ENCODE results near the gene TIMM8B.
"Not testable (repeated sequence)": the region's sequence is repeated elsewhere in the genome, so short reads cannot be mapped to it uniquely, and the experiment has no call there.

The TIMM8B gene

GRCh38 chr11:112048256-112048655, 38.3 kb downstream of the TIMM8B start:
- H3K9ac ChIP-seq (ENCODE audit: low read depth, low read length); H3K9me3 ChIP-seq (ENCODE audit: control insufficient read depth, insufficient read depth, low read length); H3K4me1 ChIP-seq (ENCODE audit: insufficient read depth, low read length); H3K36me3 ChIP-seq (ENCODE audit: insufficient read depth, low read length): not testable (repeated sequence)

GRCh38 chr11:112046647-112047046, 39.9 kb downstream of the TIMM8B start:
- not testable (repeated sequence) for H3K4me1 ChIP-seq (ENCODE audit: insufficient read depth, low read length); H3K9me3 ChIP-seq (ENCODE audit: control insufficient read depth, insufficient read depth, low read length); H3K9ac ChIP-seq (ENCODE audit: low read depth, low read length)
- peaks cover 12% of the 10 kb centered on the region for H3K36me3 ChIP-seq (ENCODE audit: insufficient read depth, low read length)

DNA sequence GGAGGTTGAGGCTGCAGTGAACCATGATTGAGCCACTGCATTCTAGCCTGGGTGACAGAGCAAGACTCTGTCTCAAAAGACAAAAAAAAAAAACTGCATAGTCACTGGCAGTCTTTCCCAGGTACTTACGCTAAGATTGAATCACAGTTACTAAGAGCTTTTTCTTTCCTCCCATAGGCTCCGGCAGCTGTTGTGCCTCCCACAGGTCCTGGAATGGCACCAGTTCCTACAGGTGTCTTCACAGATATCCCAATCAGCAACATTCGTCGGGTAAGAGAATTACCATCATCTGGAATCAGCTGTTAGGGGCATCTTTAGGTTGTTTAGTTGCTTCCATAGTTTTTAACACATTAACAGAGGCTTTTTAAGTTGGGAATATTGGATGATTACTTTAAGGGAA, 41.6 kb downstream of the TIMM8B start:
- no peak overlapping the region for H3K9ac ChIP-seq (ENCODE audit: low read depth, low read length)
- peaks cover 12% of the 10 kb centered on the region for H3K36me3 ChIP-seq (ENCODE audit: insufficient read depth, low read length)
- H3K9me3 ChIP-seq (ENCODE audit: control insufficient read depth, insufficient read depth, low read length) = no peaks in the 10 kb centered on the region
- no peaks in the 10 kb centered on the region for H3K4me1 ChIP-seq (ENCODE audit: insufficient read depth, low read length)

- Histone ChIP-seq H3K9me3 (ENCODE audit: control insufficient read depth, insufficient read depth, low read length) (no peaks in the 10 kb centered on the region), H3K36me3 (ENCODE audit: insufficient read depth, low read length) (peaks cover 12% of the 10 kb centered on the region), H3K9ac (ENCODE audit: low read depth, low read length) (no peak overlapping the region), H3K4me1 (ENCODE audit: insufficient read depth, low read length) (no peaks in the 10 kb centered on the region)
Measured at GRCh38 chr11:112042961-112043304, 43.6 kb downstream of the TIMM8B start.

DNA sequence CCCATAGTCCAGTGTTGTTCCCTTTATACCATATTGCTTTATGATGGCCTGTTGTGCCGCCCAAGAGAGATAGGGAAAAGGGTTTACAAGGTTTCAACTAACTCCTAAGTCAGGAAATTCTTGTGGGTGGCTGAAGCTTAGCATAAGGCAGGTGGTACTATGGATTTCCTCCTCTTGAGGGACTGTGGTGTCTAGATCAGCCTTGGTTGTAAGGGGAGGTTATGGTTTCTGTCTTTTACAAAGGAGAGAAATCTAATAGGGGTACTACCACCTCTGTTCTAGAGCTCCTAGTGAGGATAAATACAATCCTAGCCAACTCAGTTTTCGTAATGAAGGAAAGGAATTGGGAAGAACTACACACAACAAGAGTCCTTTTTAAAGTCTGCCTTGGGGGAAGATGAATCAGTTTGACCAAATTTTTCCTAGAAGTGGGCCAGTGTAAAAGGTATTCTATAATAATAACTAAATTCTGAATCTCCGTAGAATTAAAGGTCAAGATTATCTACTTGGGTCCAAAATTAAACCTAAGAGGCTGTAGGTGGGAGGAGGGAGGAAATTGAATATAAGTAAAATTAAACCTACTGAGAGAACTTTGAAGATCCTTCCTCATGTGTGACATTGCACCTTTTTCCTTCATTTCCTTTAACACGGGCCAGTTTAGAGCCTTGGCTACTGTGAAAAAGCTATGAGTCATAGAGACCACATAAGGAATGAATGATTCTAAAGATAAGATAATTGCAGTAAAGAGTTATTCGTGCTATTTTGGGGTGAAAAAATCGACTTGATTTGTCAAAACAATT, 44.2 kb downstream of the TIMM8B start:
- Histone ChIP-seq H3K36me3 (ENCODE audit: insufficient read depth, low read length) (peaks cover 12% of the 10 kb centered on the region), H3K9ac (ENCODE audit: low read depth, low read length) (no peak overlapping the region), H3K4me1 (ENCODE audit: insufficient read depth, low read length) (no peaks in the 10 kb centered on the region), H3K9me3 (ENCODE audit: control insufficient read depth, insufficient read depth, low read length) (no peaks in the 10 kb centered on the region)

DNA sequence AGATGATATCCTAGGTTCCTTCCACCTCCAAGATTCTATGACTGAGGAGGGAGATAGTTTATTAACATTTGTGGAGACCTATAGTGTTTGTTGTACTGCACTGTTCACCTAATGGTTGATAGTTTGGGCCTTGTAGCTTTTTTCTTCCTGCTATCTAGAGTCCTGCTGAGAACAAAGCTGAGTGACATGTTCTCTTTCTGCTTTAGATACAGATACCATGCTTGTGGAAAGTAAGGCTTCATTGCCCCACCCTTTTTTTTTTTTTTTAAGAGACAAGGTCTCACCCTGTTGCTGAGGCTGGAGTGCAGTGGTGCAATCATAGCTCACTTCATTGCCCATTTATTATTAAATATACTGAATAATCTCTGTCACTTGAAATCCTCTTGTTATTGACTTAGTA, 49.0 kb downstream of the TIMM8B start:
- Histone ChIP-seq H3K9ac (ENCODE audit: low read depth, low read length) (no peak overlapping the region), H3K9me3 (ENCODE audit: control insufficient read depth, insufficient read depth, low read length) (no peaks in the 10 kb centered on the region), H3K36me3 (ENCODE audit: insufficient read depth, low read length) (peaks cover 5% of the 10 kb centered on the region; the same call in 1 of the 2 replicates)

More for the DNA sequence above, 49.0 kb downstream of the TIMM8B start:
- no peaks in the 10 kb centered on the region for H3K4me1 ChIP-seq (ENCODE audit: insufficient read depth, low read length)

Data from ES-I3 (cell line).